Kidney tubule cell (primary cell): ENCODE data around the gene MFAP4.

Experiments
- DNase-seq: peaks from one replicate; pipeline ENCODE4 v3.0.0-alpha.2; 2018; ENCODE audit warnings: low spot score

The MFAP4 gene

GRCh38 chr17:19333736-19334290 lies 53.2 kb downstream of the MFAP4 start:
- no peak for DNase-seq
